ENCODE results near the gene LAMA4. TPM values are rescaled to one million over a fixed set of nuclear protein-coding genes. Genes with fewer than 3 reads are reported as not detected.

Gene LAMA4
- total RNA-seq, 1 donor from 2014 or later = 103 TPM

GRCh38 chr6:112173221-112173804 is 81.1 kb downstream of the LAMA4 start:
- Histone ChIP-seq H3K27me3 (ENCODE audit: low read depth) (no peaks in the 10 kb centered on the region), H3K9me3 (replicated peaks) (no peaks in the 10 kb centered on the region), H3K27ac (replicated peaks) (no peak overlapping the region), H3K4me1 (no peaks in the 10 kb centered on the region), H3K4me3 (no peak overlapping the region), H3K36me3 (peaks cover 100% of the 10 kb centered on the region)
- DNase-seq = no peak
- no peak for TF ChIP-seq CTCF (IDR thresholded peaks at IDR 0.05; ENCODE audit: borderline replicate concordance)
- intact Hi-C loops (cut with micrococcal nuclease) = no loop called here

GRCh38 chr6:112172540-112172939 is 81.8 kb downstream of the LAMA4 start:
- H3K27ac ChIP-seq (replicated peaks) = no peak overlapping the region
- no peak for TF ChIP-seq CTCF (IDR thresholded peaks at IDR 0.05; ENCODE audit: borderline replicate concordance)

GRCh38 chr6:112169541-112169940 is 84.8 kb downstream of the LAMA4 start:
- H3K36me3 ChIP-seq = peaks cover 94% of the 10 kb centered on the region
- TF ChIP-seq CTCF (IDR thresholded peaks at IDR 0.05; ENCODE audit: borderline replicate concordance) = no peak
- no peak for DNase-seq
- no peak overlapping the region for H3K27ac ChIP-seq (replicated peaks)
- no peak overlapping the region for H3K4me3 ChIP-seq
- intact Hi-C loops (cut with micrococcal nuclease) = no loop called here
- no peaks in the 10 kb centered on the region for H3K9me3 ChIP-seq (replicated peaks)
- H3K4me1 ChIP-seq = no peaks in the 10 kb centered on the region
- H3K27me3 ChIP-seq (ENCODE audit: low read depth) = no peaks in the 10 kb centered on the region

More at GRCh38 chr6:112172540-112172939, 81.8 kb downstream of the LAMA4 start:
- Histone ChIP-seq H3K4me1 (no peaks in the 10 kb centered on the region), H3K9me3 (replicated peaks) (no peaks in the 10 kb centered on the region), H3K36me3 (peaks cover 94% of the 10 kb centered on the region), H3K4me3 (no peak overlapping the region), H3K27me3 (ENCODE audit: low read depth) (no peaks in the 10 kb centered on the region)
- intact Hi-C loops (cut with micrococcal nuclease) = no loop called here
- DNase-seq = no peak

- TF ChIP-seq CTCF (IDR thresholded peaks at IDR 0.05; ENCODE audit: borderline replicate concordance) = peak; percentile 57
- H3K4me1 ChIP-seq = no peaks in the 10 kb centered on the region
- H3K27ac ChIP-seq (replicated peaks) = no peak overlapping the region
- peak; percentile 25 for DNase-seq
- intact Hi-C loops (cut with micrococcal nuclease) = no loop called here
- no peak overlapping the region for H3K4me3 ChIP-seq
- no peaks in the 10 kb centered on the region for H3K9me3 ChIP-seq (replicated peaks)
- H3K36me3 ChIP-seq = peaks cover 94% of the 10 kb centered on the region
- H3K27me3 ChIP-seq (ENCODE audit: low read depth) = no peaks in the 10 kb centered on the region
Measured at GRCh38 chr6:112163295-112164257, 90.8 kb downstream of the LAMA4 start.

GRCh38 chr6:112160745-112161144 is 93.6 kb downstream of the LAMA4 start:
- intact Hi-C loops (cut with micrococcal nuclease) = no loop called here
- Histone ChIP-seq H3K27ac (replicated peaks) (no peak overlapping the region), H3K27me3 (ENCODE audit: low read depth) (no peaks in the 10 kb centered on the region), H3K9me3 (replicated peaks) (no peaks in the 10 kb centered on the region), H3K4me1 (peaks cover 5% of the 10 kb centered on the region), H3K4me3 (no peak overlapping the region), H3K36me3 (peaks cover 95% of the 10 kb centered on the region)
- TF ChIP-seq CTCF (IDR thresholded peaks at IDR 0.05; ENCODE audit: borderline replicate concordance) = no peak
- DNase-seq = no peak

Data from left ventricle myocardium inferior (tissue), 1 donor.